GM23338 (cell line): Measurements from ENCODE around the gene FAM78A. TPM values are rescaled to one million over a fixed set of nuclear protein-coding genes. Genes with fewer than 3 reads are reported as not detected.

Experiments used
- ATAC-seq: fragments of 200-7000 bp; cut with Tn5 transposase; 3 replicates; pipeline ENCODE4 v1.9.1; 2020
- DNase-seq: peaks from one replicate; pipeline ENCODE4 v3.0.0-alpha.2; 2015; ENCODE audit warnings: low spot score
- H2AFZ ChIP-seq: fragments of 200-600 bp; sonication (generic); 2 replicates; pipeline ENCODE4 v1.8.0; 2016; ENCODE audit warnings: antibody characterized with exemption, mild to moderate bottlenecking, moderate library complexity
- H3F3A ChIP-seq: fragments of 200-600 bp; sonication (generic); replicated peaks from 2 replicates; pipeline ENCODE4 v1.8.0; 2017; ENCODE audit warnings: antibody characterized with exemption, mixed run types, low read depth
- H3K27ac ChIP-seq: fragments of 200-600 bp; sonication (generic); 2 replicates; pipeline ENCODE4 v1.6.1; 2016; ENCODE audit warnings: low read depth
- H3K27me3 ChIP-seq: fragments of 200-600 bp; sonication (generic); 2 replicates; pipeline ENCODE4 v1.8.0; 2016; ENCODE audit warnings: mild to moderate bottlenecking, mixed run types, moderate library complexity; ENCODE audit not compliant: insufficient read depth
- H3K36me3 ChIP-seq: fragments of 200-600 bp; sonication (generic); 2 replicates; pipeline ENCODE4 v1.8.0; 2016; ENCODE audit warnings: mild to moderate bottlenecking; ENCODE audit not compliant: insufficient read depth
- H3K4me1 ChIP-seq: fragments of 200-600 bp; sonication (generic); 2 replicates; pipeline ENCODE4 v1.8.0; 2016; ENCODE audit warnings: mild to moderate bottlenecking, moderate library complexity; ENCODE audit not compliant: insufficient read depth
- H3K4me2 ChIP-seq: fragments of 200-600 bp; sonication (generic); 2 replicates; pipeline ENCODE4 v1.7.1; 2017; ENCODE audit warnings: mixed run types
- H3K4me3 ChIP-seq: fragments of 200-600 bp; sonication (generic); 2 replicates; pipeline ENCODE4 v1.6.1; 2016; ENCODE audit warnings: mixed run types
- H3K79me2 ChIP-seq: fragments of 200-600 bp; sonication (generic); replicated peaks from 2 replicates; pipeline ENCODE4 v1.8.0; 2017; ENCODE audit warnings: mild to moderate bottlenecking; ENCODE audit not compliant: insufficient read depth
- H3K9me2 ChIP-seq: fragments of 200-600 bp; sonication (generic); 2 replicates; pipeline ENCODE4 v1.8.0; 2017; ENCODE audit not compliant: insufficient read depth
- H4K20me1 ChIP-seq: fragments of 200-600 bp; sonication (generic); replicated peaks from 2 replicates; pipeline ENCODE4 v1.8.0; 2017; ENCODE audit warnings: mild to moderate bottlenecking; ENCODE audit not compliant: insufficient read depth
- H3K27ac Mint-ChIP-seq: 2 replicates; pipeline ENCODE4 v1.8.0; 2020; ENCODE audit warnings: inconsistent platforms, mild to moderate bottlenecking, moderate library complexity, mixed read lengths
- H3K27me3 Mint-ChIP-seq: 3 replicates; pipeline ENCODE4 v1.8.0; 2022; ENCODE audit warnings: low read depth, mild to moderate bottlenecking, moderate library complexity, mixed read lengths, inconsistent platforms; ENCODE audit not compliant: insufficient read depth, poor library complexity
- H3K36me3 Mint-ChIP-seq: 3 replicates; pipeline ENCODE4 v1.8.0; 2021; ENCODE audit warnings: low read depth, mild to moderate bottlenecking, inconsistent platforms, moderate library complexity, mixed read lengths
- H3K4me1 Mint-ChIP-seq: 3 replicates; pipeline ENCODE4 v1.8.0; 2020; ENCODE audit warnings: mild to moderate bottlenecking, inconsistent platforms, mixed read lengths
- H3K4me3 Mint-ChIP-seq: 3 replicates; pipeline ENCODE4 v1.8.0; 2021; ENCODE audit warnings: moderate library complexity, mild to moderate bottlenecking, inconsistent platforms, mixed read lengths
- H3K9me3 Mint-ChIP-seq: 3 replicates; pipeline ENCODE4 v1.8.0; 2020; ENCODE audit warnings: moderate library complexity, mild to moderate bottlenecking, inconsistent platforms, mixed read lengths
- CREB1 ChIP-seq: fragments of 250-450 bp; sonication (Bioruptor Pico); IDR thresholded peaks from 2 replicates; pipeline ENCODE4 v1.5.0; 2020; ENCODE audit warnings: low read depth, mild to moderate bottlenecking, moderate library complexity
- CTCF ChIP-seq, 2 experiments: fragments of 200-600 bp in 1 of 2; sonication (generic) in 1 of 2; conservative IDR thresholded peaks; 2 replicates each; pipeline versions ENCODE4 v1.5.1 to v1.6.1; 2016 to 2017; ENCODE audit warnings: antibody characterized with exemption in 2 of 2, low read depth in 2 of 2, mild to moderate bottlenecking in 2 of 2, moderate library complexity in 1 of 2
- ETS1 ChIP-seq: IDR thresholded peaks from 2 replicates; pipeline ENCODE4 v1.6.1; 2016; ENCODE audit warnings: antibody characterized with exemption
- EZH2 ChIP-seq: fragments of 200-600 bp; sonication (generic); IDR thresholded peaks from one replicate; pipeline ENCODE4 v1.8.0; 2017; ENCODE audit warnings: antibody characterized with exemption, mild to moderate bottlenecking, low read depth; ENCODE audit not compliant: unreplicated experiment
- EZH2phosphoT487 ChIP-seq: fragments of 200-600 bp; sonication (generic); IDR thresholded peaks from one replicate; pipeline ENCODE4 v1.8.1; 2018; ENCODE audit warnings: antibody characterized with exemption; ENCODE audit not compliant: unreplicated experiment
- JUNB ChIP-seq: IDR thresholded peaks from one replicate; pipeline ENCODE4 v1.6.1; 2016; ENCODE audit warnings: antibody characterized with exemption; ENCODE audit not compliant: unreplicated experiment
- NANOG ChIP-seq: IDR thresholded peaks from 2 replicates; pipeline ENCODE4 v1.6.1; 2016; ENCODE audit warnings: antibody characterized with exemption, borderline replicate concordance
- POLR2AphosphoS5 ChIP-seq: IDR thresholded peaks from 2 replicates; pipeline ENCODE4 v1.6.1; 2016; ENCODE audit warnings: antibody characterized with exemption, low read depth
- REST ChIP-seq: IDR thresholded peaks from one replicate; pipeline ENCODE4 v1.6.1; 2018; ENCODE audit warnings: antibody characterized with exemption; ENCODE audit not compliant: unreplicated experiment
- STAT1 ChIP-seq: IDR thresholded peaks from one replicate; pipeline ENCODE4 v1.6.1; 2016; ENCODE audit warnings: antibody characterized with exemption; ENCODE audit not compliant: unreplicated experiment
- ZNF114 ChIP-seq: fragments of 250-450 bp; sonication (Bioruptor Pico); IDR thresholded peaks from 2 replicates; pipeline ENCODE4 v1.5.0; 2020; ENCODE audit warnings: mild to moderate bottlenecking, moderate library complexity
- ZNF331 ChIP-seq: fragments of 250-450 bp; sonication (Bioruptor Pico); IDR thresholded peaks from 2 replicates; pipeline ENCODE4 v1.5.0; 2020; ENCODE audit warnings: low read depth, mild to moderate bottlenecking, moderate library complexity
- ZNF462 ChIP-seq: fragments of 250-450 bp; sonication (Bioruptor Pico); IDR thresholded peaks from 2 replicates; pipeline ENCODE4 v1.5.0; 2020; ENCODE audit warnings: mild to moderate bottlenecking, moderate library complexity
- polyA plus RNA-seq: library from polyadenylated mRNA; unstranded; fragments of >200 nt; fragmentation: Nextera tagmentation; extraction: Ambion mirVana; gene quantifications from 2 replicates; pipeline ENCODE4 v1.2.1, GENCODE V29; 2016
- total RNA-seq: library from RNA; depleted of rRNA; stranded (reverse); fragments of >200 nt; shearing (Covaris generic); gene quantifications from 2 replicates; pipeline ENCODE4 v1.2.3, GENCODE V29; 2014

The FAM78A gene
- total and polyA plus RNA-seq, 2 experiments from 2014 or later, result 0.57 to 2.1 TPM

- H3K9me3 Mint-ChIP-seq, result peaks cover 8% of the 10 kb centered on the region; the same call in 2 of the 3 replicates
Measured at GRCh38 chr9:131214876-131215275, 61.4 kb downstream of the FAM78A start.

More at GRCh38 chr9:131214876-131215275, 61.4 kb downstream of the FAM78A start:
- Histone ChIP-seq H3K27me3 (no peaks in the 10 kb centered on the region), H3K4me1 (peaks cover 6% of the 10 kb centered on the region; the same call in 1 of the 2 replicates), H3K4me3 (no peak overlapping the region), H3K4me2 (no peak overlapping the region), H3K79me2 (no peaks in the 10 kb centered on the region), H3K36me3 (no peaks in the 10 kb centered on the region; the same call in 1 of the 2 replicates), H2AFZ (no peak overlapping the region), H3K27ac (no peak overlapping the region), H4K20me1 (no peaks in the 10 kb centered on the region), H3F3A (no peaks in the 10 kb centered on the region), H3K9me2 (no peaks in the 10 kb centered on the region)
- H3K36me3 Mint-ChIP-seq, result peaks cover 35% of the 10 kb centered on the region
- DNase-seq (no peak), ATAC-seq (no peak)
- no peak overlapping the region for H3K4me3 Mint-ChIP-seq
- TF ChIP-seq REST, result no peak
- no peak for TF ChIP-seq EZH2
- no peak for TF ChIP-seq CTCF (conservative IDR thresholded peaks at IDR 0.05; ENCODE audit: low read depth in 2 of 2)
- TF ChIP-seq CREB1 (CRISPR knock-in tag), result no peak
- TF ChIP-seq ZNF462 (CRISPR knock-in tag), result no peak
- no peak for TF ChIP-seq ZNF331 (CRISPR knock-in tag)
- TF ChIP-seq JUNB, result no peak
- TF ChIP-seq STAT1, result no peak
- no peak for TF ChIP-seq POLR2AphosphoS5
- no peak for TF ChIP-seq NANOG
- no peak for TF ChIP-seq ZNF114 (CRISPR knock-in tag)
- no peak for TF ChIP-seq EZH2phosphoT487
- TF ChIP-seq ETS1, result no peak
- peaks cover 16% of the 10 kb centered on the region; the same call in 2 of the 3 replicates for H3K4me1 Mint-ChIP-seq
- H3K27ac Mint-ChIP-seq, result no peak overlapping the region
- no peaks in the 10 kb centered on the region for H3K27me3 Mint-ChIP-seq
